ENCODE results near the gene AGFG2.
A peak's percentile ranks its signal among the peaks of the same experiment; 100 is the strongest.

DNA sequence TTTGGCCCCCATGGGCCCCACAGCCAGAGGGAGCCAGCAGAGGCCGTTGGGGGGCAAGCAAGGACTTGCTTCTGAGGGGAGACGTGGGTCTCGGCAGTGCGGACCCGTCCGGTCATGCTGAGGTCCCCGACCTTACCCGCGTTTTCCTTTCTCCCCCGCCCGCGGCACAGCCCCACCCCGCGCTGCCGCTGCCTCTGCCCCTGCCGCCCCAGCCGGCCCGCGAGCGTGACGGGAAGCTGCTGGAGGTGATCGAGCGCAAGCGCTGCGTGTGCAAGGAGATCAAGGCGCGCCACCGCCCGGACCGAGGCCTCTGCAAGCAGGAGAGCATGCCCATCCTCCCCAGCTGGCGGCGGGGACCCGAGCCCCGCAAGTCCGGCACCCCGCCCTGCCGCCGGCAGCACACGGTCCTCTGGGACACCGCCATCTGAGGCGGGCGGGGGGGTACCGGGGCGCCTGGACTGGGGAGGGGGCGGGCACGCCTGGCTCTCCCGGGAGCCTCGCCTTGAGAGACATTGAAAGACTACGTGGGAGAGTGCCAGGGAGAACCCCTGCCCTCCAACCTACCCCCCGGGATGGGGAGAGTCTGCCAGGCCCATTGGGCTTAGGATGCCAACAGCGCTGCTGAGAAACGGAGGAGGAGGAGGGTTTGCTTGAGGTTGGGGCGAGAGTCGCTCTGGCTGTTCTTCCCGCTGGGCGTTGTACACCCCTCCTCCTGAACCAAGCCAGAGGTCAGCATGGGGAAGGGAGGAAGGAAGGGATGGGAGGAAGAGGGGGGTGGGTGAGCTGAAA is 45.3 kb upstream of the AGFG2 start:
- TF ChIP-seq CTCF (IDR thresholded peaks at IDR 0.05) (peak in 1 of 7 experiments; percentile 12), EP300 (IDR thresholded peaks at IDR 0.05) (no peak), POLR2A (IDR thresholded peaks at IDR 0.05) (no peak)

Data from stomach (tissue), 4 donors.